Measurements from ENCODE around the gene FAM217B.
A peak's percentile ranks its signal among the peaks of the same experiment; 100 is the strongest.

FAM217B gene, protein sequence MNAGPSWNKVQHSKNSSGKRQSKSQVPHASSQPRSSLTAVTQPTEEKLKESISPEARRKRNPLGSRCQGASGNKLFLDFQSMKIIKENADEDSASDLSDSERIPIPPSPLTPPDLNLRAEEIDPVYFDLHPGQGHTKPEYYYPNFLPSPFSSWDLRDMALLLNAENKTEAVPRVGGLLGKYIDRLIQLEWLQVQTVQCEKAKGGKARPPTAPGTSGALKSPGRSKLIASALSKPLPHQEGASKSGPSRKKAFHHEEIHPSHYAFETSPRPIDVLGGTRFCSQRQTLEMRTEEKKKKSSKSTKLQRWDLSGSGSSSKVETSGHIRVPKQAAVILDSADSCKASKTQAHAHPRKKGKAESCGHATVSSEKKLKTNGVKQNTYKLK

DNA sequence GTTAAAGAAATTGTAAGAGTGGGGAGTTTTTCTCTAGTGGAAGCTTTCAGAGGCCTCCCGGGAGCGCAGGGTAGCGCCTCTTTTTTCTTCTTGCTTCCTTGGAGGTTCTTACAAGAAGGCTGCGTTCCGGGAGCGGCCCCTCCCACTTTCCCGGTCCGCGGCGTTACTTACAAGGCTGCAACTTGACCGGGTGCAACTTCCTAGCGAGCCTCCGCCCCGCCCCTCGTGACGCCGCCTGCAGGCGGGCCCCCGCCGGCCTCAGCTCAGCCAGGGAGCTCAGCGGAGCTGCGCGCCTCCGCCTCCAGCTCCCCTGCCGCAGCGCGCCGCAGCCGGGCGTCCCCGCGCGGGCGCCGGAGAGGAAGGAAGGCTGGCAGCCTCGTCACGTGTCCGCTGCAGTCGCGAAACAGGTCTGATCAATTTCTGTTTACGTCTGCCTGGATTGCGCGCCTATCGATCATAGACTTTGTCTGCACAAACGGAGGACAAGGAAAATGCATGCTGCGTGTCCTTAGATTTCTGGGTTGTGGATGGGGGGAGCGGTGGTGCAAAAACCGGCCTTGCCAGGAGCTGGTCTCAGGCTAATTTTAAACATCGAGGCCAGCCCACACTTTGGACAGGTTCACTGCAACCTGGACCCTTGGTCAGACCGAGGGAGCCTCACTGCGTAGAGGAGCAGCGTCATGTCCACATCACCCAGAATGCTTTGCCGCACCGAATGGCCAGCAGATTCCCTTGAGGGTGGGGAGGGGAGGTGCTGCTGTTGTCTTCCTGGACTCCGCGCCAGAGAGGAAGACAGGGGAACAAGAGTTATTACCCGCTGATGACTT, at the start of gene FAM217B, which contains the start of gene PPP1R3D:
FAM217B (plus strand) TSS at position 261 of the 827 bp plus-strand sequence. CDS start 3,555 bp downstream, outside the sequence.
PPP1R3D (minus strand) TSS at position 177 of the 827 bp plus-strand sequence. CDS start 374 bp downstream, outside the sequence.
- DNase-seq (ENCODE audit: low read depth, low spot score) = peak; percentile 97

DNA sequence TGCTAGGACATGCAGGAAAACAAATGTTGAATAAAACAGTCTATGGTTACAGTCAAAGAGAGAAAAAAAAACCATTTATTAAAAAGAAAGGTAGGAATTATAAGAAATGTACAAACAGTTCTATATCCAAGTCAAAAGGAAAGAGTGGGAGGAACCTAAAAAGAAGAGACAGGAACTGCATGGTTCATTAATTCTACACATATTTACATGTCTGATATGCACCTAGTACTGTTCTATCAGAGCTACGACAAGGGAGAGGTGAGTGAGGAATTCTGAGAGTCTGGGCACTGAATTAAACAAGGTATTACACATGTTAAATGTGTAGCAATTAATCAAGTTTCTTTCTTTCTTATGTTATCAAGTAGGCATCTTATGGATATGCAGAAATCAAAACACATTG, 48.6 kb upstream of the FAM217B start:
- DNase-seq (ENCODE audit: low read depth, low spot score) = no peak

DNA sequence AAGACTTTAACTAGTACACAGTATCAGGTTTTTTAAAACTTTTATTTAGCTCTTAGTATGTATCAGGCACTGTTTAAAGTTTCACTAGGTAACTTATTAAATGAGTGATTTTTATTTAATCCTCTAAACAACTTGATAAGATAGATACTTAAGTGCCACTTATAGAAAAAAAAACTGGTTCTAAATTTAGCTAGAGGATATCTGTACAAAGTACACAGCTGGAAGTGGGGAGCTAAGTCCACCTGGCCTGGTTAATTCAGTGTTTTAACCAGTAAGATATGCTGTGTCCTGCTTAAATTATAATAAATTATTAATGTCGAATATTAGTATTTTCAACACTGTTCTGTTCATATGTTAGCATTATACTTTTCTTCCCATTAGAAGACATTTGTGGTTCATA, 44.3 kb upstream of the FAM217B start:
- no peak for DNase-seq (ENCODE audit: low read depth, low spot score)

DNA sequence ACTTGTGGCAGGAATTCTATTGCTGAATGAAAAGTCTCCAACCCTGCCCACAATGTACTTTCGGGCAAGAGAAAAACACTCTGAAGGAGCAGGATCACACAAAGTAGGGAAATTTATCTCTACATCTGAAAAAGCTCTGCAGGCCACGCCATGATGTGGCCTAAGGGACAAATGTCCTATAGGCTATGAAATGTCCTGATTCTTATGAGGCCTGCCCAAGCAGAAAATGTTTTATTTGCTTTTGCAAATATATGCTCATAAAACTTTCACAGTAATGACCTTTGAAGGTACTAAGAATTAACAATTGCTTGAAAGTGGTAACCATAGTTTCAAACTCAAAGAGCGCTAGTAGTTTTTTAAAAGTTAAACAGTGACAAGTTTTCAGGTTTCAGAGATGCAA, 37.7 kb upstream of the FAM217B start:
- no peak for DNase-seq (ENCODE audit: low read depth, low spot score)

DNA sequence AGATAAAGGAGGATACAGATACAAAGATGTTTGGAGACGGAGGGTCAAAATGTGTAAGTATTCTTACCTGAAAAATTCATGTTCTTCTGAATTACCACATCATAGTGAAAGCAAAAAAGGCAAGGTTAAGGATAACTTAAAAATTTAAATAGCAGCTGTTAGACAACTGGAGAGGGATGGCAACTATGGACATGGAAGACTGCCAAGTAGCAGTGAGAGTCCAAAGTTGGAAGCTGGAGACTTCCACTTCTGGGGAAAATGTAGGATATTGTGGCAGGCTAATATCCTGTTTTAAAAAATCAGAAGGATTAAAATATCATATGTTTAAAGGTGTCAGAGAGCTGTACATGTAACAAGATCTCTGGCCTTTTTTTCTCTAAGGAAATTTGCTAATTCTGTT, 36.6 kb upstream of the FAM217B start:
- DNase-seq (ENCODE audit: low read depth, low spot score) = no peak

DNA sequence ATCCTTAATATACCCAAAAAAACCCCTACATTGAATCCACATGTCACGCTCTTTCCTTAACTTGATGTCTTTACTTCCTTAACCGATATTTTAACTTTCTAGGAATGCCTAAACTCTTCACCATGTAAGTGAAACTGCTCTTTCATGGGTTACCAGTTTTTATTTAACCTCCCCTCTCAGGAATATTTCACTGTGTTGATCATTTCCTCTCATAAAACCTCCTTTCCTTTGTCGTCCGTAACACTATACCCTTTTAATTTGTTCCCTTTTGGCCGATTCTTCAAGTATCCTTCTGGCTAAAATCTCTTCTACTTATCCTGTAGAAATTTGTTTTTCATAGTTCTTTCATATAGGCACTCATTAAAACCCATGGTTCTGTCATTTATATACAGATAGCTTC, 31.3 kb upstream of the FAM217B start:
- no peak for DNase-seq (ENCODE audit: low read depth, low spot score)

DNA sequence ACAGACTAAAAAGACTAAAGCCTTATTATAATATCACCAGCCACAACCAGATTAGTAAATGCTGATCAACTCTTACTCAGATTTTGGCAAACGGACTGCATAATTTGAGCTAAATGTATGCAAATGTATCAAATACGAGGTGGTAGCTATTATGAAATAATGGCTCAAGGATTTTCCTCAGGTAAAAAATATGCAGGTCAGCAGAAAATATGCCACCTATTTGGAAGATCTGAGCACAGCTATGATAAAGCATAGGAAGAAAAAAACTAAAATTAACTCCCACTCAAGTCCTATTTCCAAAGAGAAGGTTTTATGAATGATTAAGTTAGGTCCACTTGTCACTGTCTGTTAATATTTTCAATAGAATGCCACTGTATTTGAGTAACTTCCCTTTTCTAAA, 29.1 kb upstream of the FAM217B start:
- DNase-seq (ENCODE audit: low read depth, low spot score) = no peak

DNA sequence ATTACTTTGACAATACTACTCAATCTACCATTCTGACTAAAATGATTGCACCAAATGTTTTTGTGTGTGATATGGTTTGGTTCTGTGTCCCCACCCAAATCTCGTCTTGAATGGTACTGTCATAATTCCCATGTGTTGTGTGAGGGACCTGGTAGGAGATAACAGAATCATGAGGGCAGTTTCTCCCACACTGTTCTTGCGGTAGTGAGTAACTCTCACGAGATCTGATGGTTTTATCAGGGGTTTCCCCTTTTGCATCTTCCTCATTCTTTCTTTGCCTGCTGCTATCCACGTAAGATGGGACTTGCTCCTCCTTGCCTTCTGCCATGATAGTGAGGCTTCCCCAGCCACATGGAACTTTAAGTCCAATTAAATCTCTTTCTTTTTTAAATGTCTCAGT, 27.6 kb upstream of the FAM217B start:
- no peak for DNase-seq (ENCODE audit: low read depth, low spot score)

DNA sequence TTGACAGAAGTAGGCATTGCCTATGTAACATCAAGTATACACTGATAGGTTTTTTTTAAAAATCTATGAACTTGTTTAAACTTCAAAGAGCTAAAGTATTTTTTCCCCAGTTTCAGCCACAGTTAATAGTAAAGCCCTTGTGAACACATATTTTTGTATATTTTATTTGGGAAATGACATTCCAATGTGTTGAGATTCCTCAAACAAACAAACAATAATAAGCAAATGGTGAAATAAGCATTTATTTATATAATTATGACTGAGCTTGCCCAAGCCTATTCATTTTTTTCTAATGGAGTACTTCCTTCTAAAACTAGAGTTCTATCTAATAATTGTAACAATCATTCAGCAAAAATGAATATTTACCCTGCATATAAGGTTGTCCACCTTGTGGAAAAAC, 19.2 kb upstream of the FAM217B start:
- no peak for DNase-seq (ENCODE audit: low read depth, low spot score)

DNA sequence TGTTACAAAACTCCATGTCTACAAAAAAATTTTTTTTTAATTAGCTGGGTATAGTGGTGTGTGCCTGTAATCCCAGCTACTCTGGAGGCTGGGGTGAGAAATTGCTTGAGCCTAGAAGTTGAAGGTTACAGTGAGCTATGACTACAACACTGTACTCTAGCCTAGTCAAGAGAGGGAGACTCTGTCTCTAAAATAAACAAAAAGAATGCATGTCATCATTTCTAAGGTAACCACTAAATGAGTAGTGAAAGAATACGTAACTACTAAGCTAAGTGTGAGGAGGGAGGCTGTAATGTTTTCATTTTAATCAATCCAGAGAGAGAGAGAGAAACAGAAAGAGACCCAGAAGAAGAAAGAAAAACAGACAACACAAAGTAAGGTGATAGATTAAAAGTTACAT, 16.7 kb upstream of the FAM217B start:
- no peak for DNase-seq (ENCODE audit: low read depth, low spot score)

DNA sequence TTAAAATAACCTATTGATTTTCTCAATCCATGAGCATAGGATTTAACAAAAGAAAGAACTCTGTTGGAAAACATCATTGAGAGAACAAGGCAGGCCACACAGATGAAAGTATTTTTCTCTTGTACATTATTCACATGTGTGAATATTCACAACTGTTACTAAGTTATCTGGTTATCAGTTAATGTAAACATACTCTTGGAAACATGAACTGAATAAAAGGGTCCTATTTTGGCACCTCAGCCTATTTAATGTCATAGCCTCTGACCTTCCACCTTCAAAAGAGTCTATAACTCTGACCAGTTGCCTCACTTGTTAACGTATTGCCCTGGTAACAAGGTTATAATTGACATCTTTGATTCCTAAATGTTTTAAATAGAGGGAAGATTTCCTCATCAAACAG, 14.8 kb upstream of the FAM217B start:
- DNase-seq (ENCODE audit: low read depth, low spot score) = no peak

DNA sequence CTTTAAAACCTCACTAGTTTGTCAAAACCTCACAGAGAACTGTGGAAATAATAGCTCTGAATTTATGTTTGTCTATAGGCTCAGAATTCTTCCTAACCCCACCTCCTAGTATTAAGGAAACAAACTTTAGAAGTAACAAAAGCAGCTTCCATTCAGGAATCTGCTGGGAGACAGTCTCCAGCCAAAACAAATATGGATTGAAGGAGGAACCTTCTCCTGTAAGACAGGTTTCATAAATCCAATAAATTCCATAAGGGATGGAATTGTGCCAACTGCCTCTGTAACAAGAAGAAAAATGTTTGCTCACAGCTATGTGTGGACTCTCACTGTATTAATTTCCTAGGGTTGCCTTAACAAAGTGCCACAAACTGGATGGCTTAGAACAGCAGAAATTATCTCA, 14.3 kb upstream of the FAM217B start:
- DNase-seq (ENCODE audit: low read depth, low spot score) = no peak

DNA sequence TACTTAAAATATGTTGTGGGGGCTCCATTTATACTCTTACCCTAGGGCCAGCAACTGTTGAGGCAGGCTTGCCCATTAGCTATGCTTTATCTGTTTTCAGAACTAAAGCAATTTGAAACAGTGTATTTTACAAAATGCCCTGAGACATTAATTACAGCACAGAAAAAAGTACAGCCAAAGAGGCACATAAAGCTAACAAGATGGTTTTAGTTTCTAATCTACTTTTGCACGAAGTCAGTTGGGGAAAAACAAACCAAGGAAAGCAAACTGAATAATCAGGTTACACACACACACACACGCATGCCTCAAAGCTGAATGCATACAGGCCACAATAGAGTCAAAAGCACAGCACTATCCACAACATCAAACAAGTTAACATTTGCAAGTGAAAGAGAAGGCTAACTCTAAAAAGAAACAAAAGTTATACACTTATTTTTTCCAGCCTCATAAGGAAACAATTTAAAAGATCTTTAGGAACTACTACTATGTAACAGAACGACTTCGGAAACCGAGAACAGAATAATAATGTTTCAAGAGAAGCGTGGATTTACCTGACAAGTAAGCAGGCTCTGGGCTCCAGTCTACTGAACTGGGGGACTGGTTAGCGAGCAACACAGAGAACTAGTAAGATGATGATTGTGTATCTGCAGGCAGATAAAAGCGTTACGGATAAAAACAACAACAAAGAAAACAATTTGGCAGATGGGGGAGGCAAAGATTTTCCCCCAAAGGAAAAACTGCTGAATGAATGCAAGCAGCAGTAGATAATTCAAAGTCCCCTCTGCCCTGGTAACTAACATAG, 8.5 kb upstream of the FAM217B start:
- DNase-seq (ENCODE audit: low read depth, low spot score) = no peak

DNA sequence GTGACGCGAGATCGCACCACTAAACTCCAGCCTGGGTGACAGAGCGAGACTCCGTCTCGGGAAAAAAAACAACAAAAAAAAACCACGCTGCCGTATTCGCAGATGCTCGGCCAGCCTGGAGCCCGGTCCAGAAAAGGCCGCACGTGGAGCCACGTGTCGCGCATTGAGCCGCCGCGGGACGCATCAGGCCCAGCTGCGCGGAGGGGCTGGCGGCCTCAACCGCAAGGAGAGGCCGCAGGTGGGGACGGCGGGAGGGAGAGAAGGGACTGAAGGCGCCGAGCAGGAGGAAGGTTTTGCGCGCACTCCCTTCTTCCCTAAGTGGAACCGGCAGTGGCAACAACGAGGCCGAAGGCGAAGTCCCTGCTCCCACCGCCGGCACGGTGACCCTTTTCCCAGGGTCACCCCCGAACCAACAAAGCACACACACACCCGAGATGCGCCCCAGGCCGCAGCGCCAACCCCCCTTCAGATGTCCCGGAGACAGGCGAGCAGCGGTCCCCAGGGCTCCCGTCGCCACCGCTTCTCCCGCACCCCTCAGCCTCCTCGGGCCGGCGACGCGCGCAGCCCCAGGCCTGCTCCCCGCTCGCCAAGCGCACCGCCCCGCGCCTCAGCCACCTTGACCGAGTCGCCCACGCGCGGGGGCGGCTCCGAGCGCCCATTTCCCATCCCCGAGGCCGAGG, 7.4 kb upstream of the FAM217B start:
- DNase-seq (ENCODE audit: low read depth, low spot score) = no peak

DNA sequence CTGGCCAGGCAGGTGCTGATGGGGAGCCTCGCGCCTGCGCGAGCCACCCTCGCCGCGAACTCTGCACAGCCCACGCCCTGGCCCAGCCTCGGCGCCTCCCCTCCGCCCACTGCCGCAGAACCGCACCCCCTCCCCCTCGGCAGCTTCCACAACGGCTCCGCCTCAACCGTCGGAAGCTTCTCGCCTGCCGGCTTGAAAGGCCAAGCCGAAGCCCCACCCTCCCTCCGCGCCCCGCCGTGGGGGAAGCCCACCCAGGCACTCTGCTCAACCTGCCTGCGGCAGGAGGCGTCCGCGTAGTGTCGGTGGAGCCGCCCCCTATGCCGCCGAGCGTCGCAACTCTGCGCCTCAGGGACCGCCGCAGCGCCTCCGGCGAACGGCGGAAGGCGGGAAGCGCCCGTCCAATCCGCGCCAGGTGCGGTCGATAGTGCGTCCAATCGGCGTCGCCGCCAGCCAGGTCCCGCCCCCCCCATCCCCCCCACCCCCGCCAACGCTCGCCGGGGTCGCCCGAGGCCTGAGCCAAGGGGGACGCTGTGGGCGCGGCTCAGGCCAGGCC, 6.8 kb upstream of the FAM217B start, which contains the start of gene SYCP2:
SYCP2 (minus strand) TSS at position 342 of the 553 bp plus-strand sequence. CDS start 11,224 bp downstream, outside the sequence.
- DNase-seq (ENCODE audit: low read depth, low spot score) = peak; percentile 20

DNA sequence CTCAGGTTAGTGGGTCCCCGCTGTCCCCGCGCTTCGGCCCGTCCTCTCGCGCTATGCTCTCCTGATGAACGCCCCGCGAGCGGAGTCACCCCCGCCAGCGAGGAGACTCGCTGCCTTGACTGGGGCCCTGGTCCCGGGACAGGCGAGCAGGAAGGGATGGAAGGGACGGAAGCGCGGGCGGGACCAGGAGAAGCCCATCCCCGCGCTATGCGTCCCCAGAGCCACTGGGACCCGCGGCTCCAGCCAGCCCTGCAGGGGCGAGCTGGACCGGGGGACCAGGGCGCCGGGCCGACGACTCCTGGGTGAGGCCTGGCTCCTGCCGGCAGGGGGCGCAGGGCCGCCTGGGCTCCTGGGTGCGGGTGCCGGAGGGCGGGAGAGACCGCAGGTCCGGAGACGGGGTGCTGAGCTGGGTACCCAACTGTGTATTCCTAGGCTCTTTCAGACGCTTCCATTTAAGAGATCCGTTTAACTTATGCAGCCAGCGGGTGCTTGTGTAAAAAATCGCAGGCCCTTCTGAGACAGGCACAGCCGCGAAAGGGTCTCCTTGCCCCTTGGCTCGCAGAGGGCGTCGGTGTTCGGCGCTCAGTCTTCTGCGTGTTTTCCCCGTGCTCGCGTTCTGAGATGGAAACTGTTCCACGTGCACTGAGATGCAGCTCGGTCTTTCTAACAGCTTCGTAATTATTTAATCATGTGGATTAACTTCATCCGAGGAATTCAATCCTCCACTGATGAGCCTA, 6.2 kb upstream of the FAM217B start:
- DNase-seq (ENCODE audit: low read depth, low spot score) = peak; percentile 88

DNA sequence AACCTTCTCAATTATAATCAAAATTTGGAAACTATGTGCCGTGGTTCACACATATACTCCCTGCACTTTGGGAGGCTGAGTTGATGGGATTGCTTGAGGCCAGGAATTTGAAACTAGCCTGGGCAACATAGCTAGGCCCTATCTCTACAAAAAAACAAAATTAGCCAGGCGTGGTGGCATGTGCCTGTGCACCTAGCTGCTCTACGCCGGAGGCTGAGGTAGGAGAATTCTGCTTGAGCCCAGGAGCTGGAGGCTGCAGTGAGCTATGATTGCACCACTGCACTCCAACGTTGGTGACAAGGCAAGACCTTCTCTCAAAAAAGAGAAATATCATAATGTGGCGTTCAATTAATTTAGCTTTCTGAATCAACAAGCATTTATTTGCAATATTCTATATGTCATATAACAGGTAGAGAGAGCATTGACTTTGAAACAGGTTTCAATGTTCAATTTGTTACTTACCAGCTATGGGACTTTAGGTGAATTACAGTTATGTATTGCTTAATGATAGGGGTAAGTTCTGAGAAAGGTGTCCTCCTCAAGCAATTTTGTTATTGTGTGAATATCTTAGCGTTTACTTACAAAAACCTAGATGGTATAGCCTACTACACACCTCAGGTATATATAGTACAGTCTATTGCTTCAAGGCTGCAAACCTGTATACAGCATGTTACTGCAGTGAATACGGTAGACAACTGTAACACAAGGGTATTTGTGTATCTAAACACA, 4.6 kb upstream of the FAM217B start:
- DNase-seq (ENCODE audit: low read depth, low spot score) = no peak

DNA sequence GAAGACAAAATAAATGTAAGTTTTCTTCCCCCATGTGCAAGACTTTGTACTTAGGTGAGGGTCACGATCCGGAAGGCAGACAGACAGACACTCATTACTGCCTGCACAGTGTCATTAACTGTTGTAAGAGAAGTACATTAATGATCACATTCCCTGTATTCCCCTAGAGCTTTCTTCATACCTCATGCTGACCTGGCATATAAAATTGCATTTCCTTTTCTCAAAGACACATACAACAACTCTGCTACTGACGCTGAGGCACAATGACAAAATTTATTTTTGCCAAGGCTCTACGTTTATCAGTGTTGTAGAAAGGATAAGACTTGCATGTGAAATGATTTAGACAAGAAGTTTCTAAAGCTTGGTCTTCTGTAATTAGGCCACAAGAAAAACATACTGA, 3.8 kb upstream of the FAM217B start:
- no peak for DNase-seq (ENCODE audit: low read depth, low spot score)

DNA sequence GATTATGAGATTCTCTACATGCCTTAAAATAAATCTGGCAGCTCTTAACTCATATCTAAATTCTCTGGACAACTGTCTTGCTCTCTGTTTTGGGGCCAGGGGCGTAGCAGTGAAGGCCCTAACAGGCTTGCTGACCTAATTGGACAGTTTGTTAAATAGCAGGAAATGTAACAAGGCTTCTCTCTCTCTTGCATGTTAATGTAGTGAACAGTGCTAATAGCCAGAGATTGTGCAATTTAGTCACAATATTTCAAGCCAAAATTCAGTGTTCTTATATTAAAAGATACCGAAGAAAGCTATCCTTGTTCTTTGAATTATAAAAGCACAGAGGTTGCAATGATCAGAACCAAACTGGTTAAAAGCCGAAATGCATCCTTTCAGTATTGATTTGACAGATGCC, 3.0 kb upstream of the FAM217B start:
- no peak for DNase-seq (ENCODE audit: low read depth, low spot score)

DNA sequence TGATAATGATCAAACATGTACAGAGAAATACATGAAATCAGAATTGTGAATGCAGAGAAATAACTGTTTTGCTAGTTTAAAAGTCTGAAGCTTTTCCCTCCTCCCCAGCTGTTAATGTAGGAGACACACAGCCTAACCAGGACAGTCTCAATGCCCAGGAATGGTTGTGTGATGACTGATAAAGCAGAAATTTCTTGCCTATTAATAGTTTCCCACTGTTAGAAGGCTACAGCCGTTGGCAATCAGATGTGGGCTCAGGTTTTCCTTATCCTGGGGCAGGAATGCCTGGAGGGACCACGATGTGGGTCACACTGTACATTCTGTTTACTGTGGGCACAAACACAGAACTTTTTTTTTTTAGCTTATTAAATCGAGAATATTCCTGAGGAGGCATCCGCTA, 2.0 kb upstream of the FAM217B start:
- DNase-seq (ENCODE audit: low read depth, low spot score) = no peak

Measured in ELF-1 (cell line).